ENCODE data around the gene JOSD2. TPM values are rescaled to one million over a fixed set of nuclear protein-coding genes. Genes with fewer than 3 reads are reported as not detected.
A peak's percentile ranks its signal among the peaks of the same experiment; 100 is the strongest.

JOSD2 gene
- polyA plus RNA-seq, 1 experiment, result 19.6 TPM

DNA sequence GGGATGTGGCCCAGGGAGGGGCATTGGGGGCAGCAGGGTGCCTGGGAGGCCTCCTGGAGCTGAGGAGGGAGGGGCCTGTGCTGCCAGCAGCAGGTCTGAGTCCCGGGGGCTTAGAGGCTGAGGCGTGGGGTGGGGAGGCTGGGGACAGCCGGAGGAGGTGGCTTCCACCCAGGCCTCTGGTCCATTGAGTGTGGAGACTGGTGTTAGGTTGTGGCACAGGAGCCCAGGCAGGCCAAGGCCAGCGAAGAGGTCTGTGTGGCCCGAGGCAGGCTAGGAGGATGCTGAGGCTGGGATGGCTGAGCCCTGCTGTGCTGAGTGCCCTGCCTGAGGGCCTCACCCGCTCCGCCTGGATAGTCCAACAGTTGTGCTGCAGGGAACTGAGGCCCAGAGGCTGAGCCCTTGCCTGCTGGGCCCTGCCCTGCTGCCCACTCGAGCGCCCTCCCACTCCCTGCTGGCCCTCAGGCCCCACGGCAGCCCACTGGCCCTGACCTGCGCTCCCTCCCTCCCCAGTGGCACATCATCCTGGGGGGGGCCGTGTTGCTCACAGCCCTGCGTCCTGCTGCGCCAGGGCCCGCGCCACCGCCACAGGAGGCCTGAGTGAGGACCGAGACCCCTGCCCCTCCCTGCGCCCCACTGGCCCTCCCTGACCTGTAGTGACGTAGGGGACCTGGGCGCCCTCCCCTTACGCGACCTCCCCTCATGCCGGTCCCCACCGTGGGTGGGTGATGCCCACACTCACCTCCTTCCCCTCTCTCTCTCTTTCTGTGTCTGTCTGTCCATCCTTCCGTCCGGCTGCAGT lies 29.4 kb downstream of the JOSD2 start:
- CTCF ChIA-PET, result no interaction called here

GRCh38 chr19:50480281-50481111 lies 30.5 kb downstream of the JOSD2 start:
- ChIA-PET CTCF (interaction anchor here (1.1 kb wide), 1 partner anchor 123 kb away, joined by 4 read pairs; no protein-coding TSS in a partner anchor), POLR2A (no interaction called here)
- DNase-seq (ENCODE audit: low read depth, low spot score), result no peak
- Histone ChIP-seq H3K4me3 (ENCODE audit: low read depth, low read length) (no peak overlapping the region), H3K9me3 (ENCODE audit: control insufficient read depth, insufficient read depth, low read length) (peaks cover 13% of the 10 kb centered on the region), H3K27me3 (ENCODE audit: control insufficient read depth, insufficient read depth, low read length) (no peaks in the 10 kb centered on the region), H3K27ac (ENCODE audit: low read depth, low read length) (no peak overlapping the region)
- TF ChIP-seq, protein P1, sequence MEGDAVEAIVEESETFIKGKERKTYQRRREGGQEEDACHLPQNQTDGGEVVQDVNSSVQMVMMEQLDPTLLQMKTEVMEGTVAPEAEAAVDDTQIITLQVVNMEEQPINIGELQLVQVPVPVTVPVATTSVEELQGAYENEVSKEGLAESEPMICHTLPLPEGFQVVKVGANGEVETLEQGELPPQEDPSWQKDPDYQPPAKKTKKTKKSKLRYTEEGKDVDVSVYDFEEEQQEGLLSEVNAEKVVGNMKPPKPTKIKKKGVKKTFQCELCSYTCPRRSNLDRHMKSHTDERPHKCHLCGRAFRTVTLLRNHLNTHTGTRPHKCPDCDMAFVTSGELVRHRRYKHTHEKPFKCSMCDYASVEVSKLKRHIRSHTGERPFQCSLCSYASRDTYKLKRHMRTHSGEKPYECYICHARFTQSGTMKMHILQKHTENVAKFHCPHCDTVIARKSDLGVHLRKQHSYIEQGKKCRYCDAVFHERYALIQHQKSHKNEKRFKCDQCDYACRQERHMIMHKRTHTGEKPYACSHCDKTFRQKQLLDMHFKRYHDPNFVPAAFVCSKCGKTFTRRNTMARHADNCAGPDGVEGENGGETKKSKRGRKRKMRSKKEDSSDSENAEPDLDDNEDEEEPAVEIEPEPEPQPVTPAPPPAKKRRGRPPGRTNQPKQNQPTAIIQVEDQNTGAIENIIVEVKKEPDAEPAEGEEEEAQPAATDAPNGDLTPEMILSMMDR (IDR thresholded peaks at IDR 0.05; ENCODE audit: low read depth, low read length), result no peak

More for the DNA sequence above, 29.4 kb downstream of the JOSD2 start:
- Histone ChIP-seq H3K4me3 (ENCODE audit: low read depth, low read length) (no peak overlapping the region), H3K9me3 (ENCODE audit: control insufficient read depth, insufficient read depth, low read length) (peaks cover 5% of the 10 kb centered on the region), H3K27me3 (ENCODE audit: control insufficient read depth, insufficient read depth, low read length) (no peaks in the 10 kb centered on the region), H3K27ac (ENCODE audit: low read depth, low read length) (no peak overlapping the region)
- TF ChIP-seq, protein P1 (IDR thresholded peaks at IDR 0.05; ENCODE audit: low read depth, low read length), result no peak
- no peak for DNase-seq (ENCODE audit: low read depth, low spot score)
- POLR2A ChIA-PET, result no interaction called here

DNA sequence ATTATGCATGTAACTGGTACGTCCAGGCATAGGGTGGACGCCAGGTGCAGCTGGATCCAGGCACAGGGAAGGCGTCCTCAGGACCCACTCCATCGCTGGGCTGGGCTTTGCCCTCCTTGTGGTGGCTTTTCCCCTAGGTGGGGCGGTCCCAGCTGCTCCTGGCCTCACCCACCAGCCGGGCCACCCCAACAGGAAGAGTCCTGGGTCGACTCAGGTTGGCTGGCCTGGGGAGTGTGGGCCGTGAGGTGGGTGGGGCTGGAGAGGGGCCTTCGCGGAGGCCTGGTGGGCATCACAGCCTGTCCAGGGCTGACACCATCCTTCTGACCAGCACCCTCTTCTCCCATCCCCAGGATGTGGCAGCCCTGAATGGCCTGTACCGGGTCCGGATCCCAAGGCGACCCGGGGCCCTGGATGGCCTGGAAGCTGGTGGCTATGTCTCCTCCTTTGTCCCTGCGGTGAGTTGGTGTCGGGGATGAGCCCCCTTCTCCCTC lies 31.2 kb downstream of the JOSD2 start:
- Histone ChIP-seq H3K27me3 (ENCODE audit: control insufficient read depth, insufficient read depth, low read length) (no peaks in the 10 kb centered on the region), H3K27ac (ENCODE audit: low read depth, low read length) (no peak overlapping the region), H3K4me3 (ENCODE audit: low read depth, low read length) (no peak overlapping the region), H3K9me3 (ENCODE audit: control insufficient read depth, insufficient read depth, low read length) (peaks cover 13% of the 10 kb centered on the region)
- no peak for DNase-seq (ENCODE audit: low read depth, low spot score)
- ChIA-PET CTCF (interaction anchor here (0.7 to 1.5 kb wide), 5 partner anchors 14 to 122 kb away, joined by 3 to 6 read pairs (median 4); partner anchors contain the start of gene NR1H2), POLR2A (interaction anchor here (0.6 to 1.8 kb wide), 2 partner anchors 19 to 31 kb away, joined by 3 to 4 read pairs; partner anchors contain the start of gene JOSD2)
- TF ChIP-seq, protein P1 (IDR thresholded peaks at IDR 0.05; ENCODE audit: low read depth, low read length), result no peak

GRCh38 chr19:50478901-50479715 lies 31.9 kb downstream of the JOSD2 start:
- TF ChIP-seq, protein P1 (IDR thresholded peaks at IDR 0.05; ENCODE audit: low read depth, low read length), result peak; percentile 59
- no peak overlapping the region for H3K4me3 ChIP-seq (ENCODE audit: low read depth, low read length)
- no peak for DNase-seq (ENCODE audit: low read depth, low spot score)
- no peak overlapping the region for H3K27ac ChIP-seq (ENCODE audit: low read depth, low read length)
- ChIA-PET CTCF (interaction anchor here (0.6 to 1.5 kb wide), 10 partner anchors 10 to 122 kb away, joined by 3 to 6 read pairs (median 4); partner anchors contain the start of gene NR1H2), POLR2A (interaction anchor here (0.6 to 1.8 kb wide), 3 partner anchors 18 to 32 kb away, joined by 3 to 4 read pairs (median 3); partner anchors contain the start of gene JOSD2)
- peaks cover 13% of the 10 kb centered on the region for H3K9me3 ChIP-seq (ENCODE audit: control insufficient read depth, insufficient read depth, low read length)
- H3K27me3 ChIP-seq (ENCODE audit: control insufficient read depth, insufficient read depth, low read length), result no peaks in the 10 kb centered on the region
